Measurements from ENCODE around the gene GABBR2. TPM values are rescaled to one million over a fixed set of nuclear protein-coding genes. Genes with fewer than 3 reads are reported as not detected.

Gene GABBR2
- total RNA-seq, 1 donor from 2014 or later: 42.7 TPM

DNA sequence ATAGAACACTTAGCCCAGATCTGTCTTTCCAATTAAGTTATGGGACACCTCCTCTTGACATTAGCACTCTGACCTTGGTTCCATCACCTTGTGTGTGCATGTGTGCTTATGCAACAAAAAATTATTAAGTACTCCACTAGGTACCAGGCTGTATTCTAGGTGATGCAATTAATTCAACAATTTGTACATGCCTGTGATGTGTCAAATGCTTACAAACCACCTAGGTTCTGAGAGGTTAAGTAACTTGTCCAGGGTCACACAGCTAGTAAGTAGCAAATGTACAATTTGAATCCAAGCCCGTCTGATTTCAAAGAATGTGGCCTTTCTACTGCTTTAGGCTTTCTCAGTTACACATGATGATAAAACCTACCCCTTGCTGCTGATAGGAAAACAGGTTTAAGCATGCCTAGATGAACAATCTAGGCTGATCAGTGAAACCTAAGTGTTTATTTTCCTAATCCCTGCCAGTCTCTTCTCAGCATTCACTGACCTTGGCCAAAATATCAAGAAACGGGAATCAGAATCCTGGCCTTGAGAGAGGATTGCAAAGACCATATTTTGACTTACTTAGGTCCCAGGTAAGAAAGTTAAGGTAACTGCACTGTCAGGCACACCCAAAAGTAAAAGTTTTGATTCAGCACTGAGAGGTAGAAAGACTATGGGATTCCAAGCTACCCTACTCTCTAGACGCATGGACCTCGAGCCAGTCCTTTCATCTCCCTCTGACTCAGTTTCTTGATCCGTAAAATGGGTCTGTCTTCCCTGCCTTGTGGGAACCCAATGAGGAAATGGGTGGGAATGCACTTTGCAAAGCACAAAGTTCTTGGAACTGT is 454.3 kb downstream of the GABBR2 start:
- DNase-seq: no peak

DNA sequence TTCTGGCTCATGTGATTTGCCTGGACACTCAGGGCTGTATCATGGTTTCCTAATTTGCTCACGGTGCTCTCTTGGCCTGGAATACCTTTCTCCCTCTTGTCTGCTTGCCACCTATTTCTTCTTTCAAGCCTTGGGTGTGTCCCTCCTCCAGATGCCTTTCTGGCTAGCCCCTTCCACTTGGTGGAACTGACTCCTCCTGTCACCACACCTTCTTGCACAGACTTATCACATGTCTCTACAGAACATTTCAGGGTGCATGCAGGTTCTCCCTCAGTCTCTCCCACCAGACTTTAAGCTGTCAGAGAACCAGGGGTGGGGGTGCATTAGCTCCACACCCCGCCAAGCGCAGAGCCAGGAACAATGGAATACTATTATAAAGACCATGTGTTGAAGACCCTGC is 455.2 kb downstream of the GABBR2 start:
- DNase-seq: no peak

- no peak for DNase-seq
These were observed 457.2 kb downstream of the GABBR2 start for GRCh38 chr9:98251551-98251950.

DNA sequence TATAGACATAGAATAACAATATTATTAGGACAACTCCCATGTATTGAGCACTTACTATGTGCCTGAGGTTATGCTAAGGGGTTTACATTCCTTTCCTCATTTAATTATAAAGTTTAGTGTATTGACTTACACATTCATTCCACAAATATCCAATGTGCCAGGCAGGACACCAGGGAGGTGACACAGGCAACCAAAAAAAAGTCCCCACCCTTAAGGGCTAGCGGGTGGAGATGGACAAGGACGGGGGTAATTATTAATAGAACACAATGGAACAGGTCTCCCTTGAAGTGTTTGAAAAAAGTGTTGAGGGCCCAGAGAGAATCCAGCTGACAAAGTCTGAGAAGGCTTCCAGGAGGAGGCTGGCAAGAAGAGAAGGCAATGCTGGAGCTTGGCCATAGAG is 459.0 kb downstream of the GABBR2 start:
- DNase-seq: no peak

DNA sequence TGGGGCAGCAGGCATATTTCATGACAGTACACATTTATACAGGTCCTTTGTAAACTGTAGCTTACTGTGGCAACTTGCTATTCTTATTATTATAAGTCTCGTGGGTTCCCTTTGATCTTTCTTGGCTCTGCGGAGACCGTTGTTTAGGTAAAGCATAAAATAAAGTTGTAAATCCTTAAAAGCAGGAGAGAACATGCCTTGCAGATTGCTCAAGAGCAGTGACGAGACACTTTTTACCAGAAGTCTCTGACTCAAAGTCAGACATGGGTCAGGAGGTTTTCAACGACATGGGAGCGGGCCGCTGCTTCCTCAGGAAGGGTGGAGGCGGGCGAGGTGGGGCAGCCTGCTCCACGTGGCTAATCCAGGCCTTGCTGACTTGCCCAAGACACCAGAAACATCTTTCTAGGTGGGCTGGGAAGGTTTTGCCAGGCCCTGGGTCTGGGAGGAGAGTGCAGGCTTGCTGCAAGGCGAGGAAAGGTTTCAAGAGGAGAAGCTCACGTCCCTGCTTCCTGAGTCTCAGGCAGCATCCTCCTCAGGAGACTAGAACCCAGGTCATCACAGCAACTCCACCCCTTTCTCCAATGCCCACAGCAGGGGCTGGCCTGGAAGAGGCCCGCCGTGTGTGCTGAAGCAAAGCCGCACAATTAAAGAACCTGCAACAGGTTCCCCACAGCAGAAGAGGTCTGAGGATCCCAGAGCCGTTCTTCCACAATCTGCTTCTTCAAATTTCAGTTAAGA is 459.8 kb downstream of the GABBR2 start:
- DNase-seq: no peak

- no peak for DNase-seq
These were observed 460.7 kb downstream of the GABBR2 start for GRCh38 chr9:98247831-98248657.

GRCh38 chr9:98242426-98242825 is 466.3 kb downstream of the GABBR2 start:
- DNase-seq: no peak

DNA sequence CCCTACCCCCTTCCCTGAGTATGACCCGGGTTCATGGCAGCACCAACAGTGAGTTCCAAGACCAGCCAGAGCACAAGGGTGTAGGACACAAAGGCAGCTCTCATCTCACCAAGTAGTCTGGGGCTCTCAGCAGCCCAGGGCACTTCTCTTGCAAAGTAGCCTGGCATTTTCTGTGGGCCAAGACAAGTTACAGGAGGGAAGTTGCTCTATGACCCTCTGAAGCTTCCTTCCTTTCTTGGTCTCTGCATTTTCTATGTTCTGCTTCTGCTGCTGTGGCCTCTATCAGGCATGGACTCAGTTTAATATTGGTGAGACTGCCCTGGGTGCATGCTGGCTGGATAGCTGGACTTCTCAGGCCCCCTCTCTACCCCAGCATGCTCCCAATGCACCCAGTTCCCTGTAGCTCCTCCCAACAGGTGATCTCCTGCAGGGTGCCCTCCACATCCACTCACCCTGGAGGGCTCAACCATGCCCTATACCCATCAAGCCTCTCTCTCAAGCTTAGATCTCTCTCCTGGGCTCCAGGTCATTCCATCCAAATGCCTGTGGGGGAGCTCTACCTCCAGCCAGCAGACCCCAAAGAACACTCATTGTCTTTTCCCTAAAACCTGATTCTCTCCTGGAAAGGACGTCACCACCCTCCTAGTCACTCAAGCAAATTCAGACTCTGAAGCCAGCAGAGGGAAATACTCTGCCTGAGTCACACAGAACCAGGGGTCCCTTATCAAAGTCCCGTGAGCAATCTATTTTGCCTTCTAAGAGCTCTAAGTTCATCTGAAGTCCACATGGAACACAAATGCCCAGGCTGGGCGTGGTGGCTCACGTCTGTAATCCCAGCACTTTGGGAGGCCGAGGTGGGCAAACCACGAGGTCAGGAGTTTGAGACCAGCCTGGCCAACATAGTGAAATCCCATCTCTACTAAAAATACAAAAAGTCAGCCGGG is 467.1 kb downstream of the GABBR2 start:
- no peak for DNase-seq

GRCh38 chr9:98240475-98240874 is 468.3 kb downstream of the GABBR2 start:
- DNase-seq: no peak

Other genes starting within 250 kb of the GABBR2 start
- gene ANKS6, start 87.6 kb upstream of the GABBR2 start, total RNA-seq: 3.9 TPM
- gene GALNT12, start 98.7 kb upstream of the GABBR2 start, total RNA-seq: 1.2 TPM
- gene COL15A1, start 235.0 kb upstream of the GABBR2 start, total RNA-seq: 12.5 TPM

Data from occipital lobe (tissue), 2 donors.